Activated CD4-positive, alpha-beta T cell treated with anti-CD3 and anti-CD28 coated beads, Interleukin-2, amount 50 U/mL, for 16 hours (primary cell): ENCODE data around the gene ZNF837.
A peak's percentile ranks its signal among the peaks of the same experiment; 100 is the strongest.

Experiments used
- DNase-seq: peaks from one replicate; pipeline ENCODE4 v3.0.0-alpha.2; 2020

Gene ZNF837

GRCh38 chr19:58367698-58368454, 13.0 kb downstream of the ZNF837 start:
- no peak for DNase-seq

- DNase-seq, result no peak
Observed at GRCh38 chr19:58366585-58367430, 14.0 kb downstream of the ZNF837 start.

- no peak for DNase-seq
Observed at GRCh38 chr19:58364146-58364545, 16.7 kb downstream of the ZNF837 start.

- peak; percentile 98 for DNase-seq
Observed at GRCh38 chr19:58362272-58362994, 18.4 kb downstream of the ZNF837 start, which contains the start of gene ZNF497. TSS of gene ZNF497 (minus strand) at chr19:58362751. CDS start at chr19:58357635, 5,116 bp downstream.

- DNase-seq, result peak; percentile 54
Observed at GRCh38 chr19:58361900-58362271, 18.9 kb downstream of the ZNF837 start.

GRCh38 chr19:58357481-58358145, 23.2 kb downstream of the ZNF837 start:
- DNase-seq, result no peak

- no peak for DNase-seq
Observed at GRCh38 chr19:58356766-58357480, 23.9 kb downstream of the ZNF837 start.

- DNase-seq, result peak; percentile 41
Observed at GRCh38 chr19:58355908-58356765, 24.7 kb downstream of the ZNF837 start.

- no peak for DNase-seq
Observed at GRCh38 chr19:58355215-58355796, 25.5 kb downstream of the ZNF837 start.

GRCh38 chr19:58354478-58355030, 26.3 kb downstream of the ZNF837 start:
- DNase-seq, result no peak

- no peak for DNase-seq
Observed at GRCh38 chr19:58353717-58354477, 26.9 kb downstream of the ZNF837 start.

- DNase-seq, result no peak
Observed at GRCh38 chr19:58352760-58353671, 27.8 kb downstream of the ZNF837 start, which contains the start of gene A1BG. TSS of gene A1BG (minus strand) at chr19:58353492. CDS start at chr19:58353437, 55 bp downstream.

GRCh38 chr19:58351990-58352755, 28.7 kb downstream of the ZNF837 start:
- no peak for DNase-seq

GRCh38 chr19:58351558-58351878, 29.3 kb downstream of the ZNF837 start:
- no peak for DNase-seq

GRCh38 chr19:58350871-58351557, 29.8 kb downstream of the ZNF837 start:
- no peak for DNase-seq

- no peak for DNase-seq
Observed at GRCh38 chr19:58350001-58350861, 30.6 kb downstream of the ZNF837 start.
